IPS DF 4.7 (cell line): ENCODE measurements around the gene TSPYL6.
"Not testable (repeated sequence)": the region's sequence is repeated elsewhere in the genome, so short reads cannot be mapped to it uniquely, and the experiment has no call there.

Experiments used
- DNase-seq: peaks from one replicate; pipeline ENCODE4 v3.0.0-alpha.2; 2013; ENCODE audit warnings: low spot score; ENCODE audit errors: extremely low read depth

Gene TSPYL6

GRCh38 chr2:54256091-54256694 is at the start of gene TSPYL6:
TSS of gene TSPYL6 (minus strand) at chr2:54256229. CDS start at chr2:54256151, 78 bp downstream.
- DNase-seq: no peak

GRCh38 chr2:54303631-54304030 is 47.6 kb upstream of the TSPYL6 start:
- DNase-seq: no peak

GRCh38 chr2:54298514-54298913 is 42.5 kb upstream of the TSPYL6 start:
- DNase-seq: no peak

DNA sequence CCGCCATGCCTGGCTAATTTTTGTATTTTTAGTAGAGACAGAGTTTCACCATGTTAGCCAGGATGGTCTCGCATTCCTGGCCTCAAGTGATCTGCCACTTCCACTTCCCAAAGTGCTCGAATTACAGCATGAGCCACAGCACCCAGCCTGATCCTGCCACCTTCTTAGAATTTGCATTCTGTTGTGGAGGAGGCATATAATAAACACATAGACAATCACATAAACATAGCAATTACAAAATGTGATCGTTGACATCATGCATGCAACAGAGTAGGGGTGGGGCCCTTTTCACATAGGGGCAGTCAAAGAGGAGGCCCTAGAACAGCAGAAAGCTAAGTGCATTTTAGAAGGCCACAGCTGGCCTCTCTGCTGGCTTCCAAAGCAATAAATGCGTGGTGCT is 39.9 kb upstream of the TSPYL6 start:
- no peak for DNase-seq

- DNase-seq: not testable (repeated sequence)
Observed at GRCh38 chr2:54294665-54295064, 38.6 kb upstream of the TSPYL6 start.

- no peak for DNase-seq
Observed at GRCh38 chr2:54290356-54291025, 34.5 kb upstream of the TSPYL6 start.

GRCh38 chr2:54289917-54290316 is 33.9 kb upstream of the TSPYL6 start:
- DNase-seq: no peak

GRCh38 chr2:54287532-54287931 is 31.5 kb upstream of the TSPYL6 start:
- DNase-seq: no peak

GRCh38 chr2:54285451-54285850 is 29.4 kb upstream of the TSPYL6 start:
- no peak for DNase-seq

GRCh38 chr2:54284826-54285225 is 28.8 kb upstream of the TSPYL6 start:
- DNase-seq: no peak

GRCh38 chr2:54279385-54279784 is 23.4 kb upstream of the TSPYL6 start:
- no peak for DNase-seq

DNA sequence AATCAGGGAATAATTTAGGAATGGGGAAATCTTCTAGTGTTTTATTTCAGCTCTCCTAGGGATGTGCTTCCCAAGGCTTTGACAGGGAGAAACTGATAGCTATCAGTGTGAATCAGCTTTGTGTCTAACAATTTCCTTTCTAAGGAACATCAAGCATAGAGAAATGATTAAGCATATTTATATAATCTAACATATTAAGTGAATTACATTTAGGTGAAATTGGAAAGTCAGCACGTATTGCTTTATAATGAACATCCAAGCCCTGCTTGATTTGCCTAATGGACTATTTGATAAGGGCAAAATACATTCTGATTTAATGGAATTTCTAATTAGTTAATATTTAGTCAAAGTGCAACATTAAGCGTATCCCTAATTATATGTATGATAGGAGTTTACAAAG is 19.5 kb upstream of the TSPYL6 start:
- DNase-seq: no peak

DNA sequence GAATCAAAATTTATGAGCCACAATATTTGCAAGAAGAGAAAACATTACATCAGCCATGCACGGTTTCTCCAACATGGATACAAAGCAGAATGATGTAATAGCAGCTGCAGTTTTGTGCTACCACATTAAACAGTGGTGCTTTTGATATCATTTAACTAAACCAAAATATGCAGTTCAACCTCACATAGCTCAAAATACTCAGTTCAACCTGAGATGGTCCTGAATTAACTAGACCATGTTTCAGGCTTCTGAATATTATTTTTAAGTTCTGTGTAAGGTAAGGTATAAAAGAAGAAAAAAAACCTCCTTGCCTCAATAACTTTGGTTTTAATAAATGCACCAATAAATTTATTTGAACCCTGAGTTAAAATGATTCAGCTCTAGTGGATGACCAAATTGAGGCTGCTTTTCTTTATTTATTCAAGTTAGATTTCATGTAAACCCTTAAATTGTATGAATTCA is 18.8 kb upstream of the TSPYL6 start:
- DNase-seq: no peak

- no peak for DNase-seq
Observed at GRCh38 chr2:54271843-54272627, 16.0 kb upstream of the TSPYL6 start.

DNA sequence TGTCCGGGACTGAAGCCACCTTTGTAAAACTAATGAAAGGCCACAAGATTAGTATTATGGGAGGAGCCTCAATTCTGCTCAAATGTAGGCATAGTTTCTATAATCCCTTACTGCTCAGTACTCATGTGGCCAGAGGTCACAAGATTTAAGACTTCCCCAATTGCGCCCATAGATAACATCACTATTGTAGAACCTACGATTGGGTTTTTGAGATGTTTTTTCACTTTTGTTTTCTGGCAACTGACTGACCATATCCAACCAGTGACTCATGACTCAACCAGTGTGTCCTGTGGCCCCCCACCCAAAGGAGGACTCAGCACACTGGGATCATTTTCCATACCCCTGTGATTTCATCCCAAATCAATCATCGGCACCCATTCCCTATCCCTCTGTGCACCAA is 15.2 kb upstream of the TSPYL6 start:
- no peak for DNase-seq

DNA sequence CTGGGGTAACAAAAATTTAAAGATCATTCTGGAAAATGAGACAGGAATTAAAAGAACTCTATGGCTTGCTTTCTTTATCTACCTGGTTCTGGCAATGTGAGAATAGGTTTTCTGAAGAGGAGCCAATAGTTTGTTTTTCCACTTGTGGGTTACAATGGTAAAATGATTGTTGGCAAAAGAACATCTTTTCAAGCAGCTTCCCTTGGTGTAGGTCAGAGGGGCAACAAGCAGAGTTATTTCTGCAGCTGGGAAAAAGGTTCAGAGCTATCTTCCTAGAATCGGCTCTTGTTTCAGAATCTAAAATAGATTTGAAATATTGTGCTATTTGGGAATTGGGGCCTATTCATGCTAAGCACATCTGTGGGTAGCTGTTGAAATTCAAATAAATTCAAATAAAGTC is 11.5 kb upstream of the TSPYL6 start:
- no peak for DNase-seq

- not testable (repeated sequence) for DNase-seq
Observed at GRCh38 chr2:54265081-54265480, 9.1 kb upstream of the TSPYL6 start.

- DNase-seq: no peak
Observed at GRCh38 chr2:54262015-54262765, 6.2 kb upstream of the TSPYL6 start.

- no peak for DNase-seq
Observed at GRCh38 chr2:54261537-54261936, 5.5 kb upstream of the TSPYL6 start.

- DNase-seq: no peak
Observed at GRCh38 chr2:54260241-54260595, 4.2 kb upstream of the TSPYL6 start.

DNA sequence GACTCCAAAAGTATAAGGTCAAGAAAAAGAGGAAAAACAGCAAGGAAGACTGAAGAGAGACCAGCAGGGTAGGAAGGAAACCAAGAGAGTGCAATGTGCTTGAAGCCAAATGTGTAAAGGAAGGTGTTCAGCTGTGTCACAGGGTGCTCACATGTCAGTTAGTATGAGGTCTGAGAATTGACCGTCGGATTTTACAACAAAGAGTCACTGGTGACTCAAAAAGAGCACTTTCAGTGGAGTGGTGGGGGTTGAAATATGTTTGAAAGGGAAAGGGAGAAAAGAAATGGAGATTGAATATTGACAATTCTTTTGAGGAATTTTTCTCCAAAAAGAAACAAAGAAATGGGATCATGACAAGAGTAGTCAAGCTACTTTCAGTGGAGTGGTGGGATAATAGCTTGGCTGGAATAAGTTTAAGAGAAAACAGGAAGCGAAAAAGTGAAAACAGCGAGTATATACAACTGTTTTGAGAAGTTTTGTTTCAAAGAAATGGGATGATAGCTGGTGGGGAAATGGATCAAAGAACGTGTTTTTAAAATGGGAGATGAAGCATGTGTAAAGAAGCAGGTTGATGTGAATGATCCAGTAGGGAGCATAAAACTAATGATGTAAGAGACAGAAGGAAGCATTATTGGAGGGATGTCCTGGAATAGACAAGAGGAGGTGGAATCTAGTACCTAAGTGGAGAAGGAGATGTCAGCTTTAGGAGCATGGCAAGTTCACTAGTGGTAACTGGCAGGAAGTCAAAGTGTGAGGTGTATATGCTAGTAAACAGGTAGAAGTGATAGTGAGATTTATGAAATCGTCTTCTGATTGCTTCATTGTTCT is 3.6 kb upstream of the TSPYL6 start:
- DNase-seq: no peak
